ENCODE results near the gene CD226.
"Not testable (repeated sequence)": the region's sequence is repeated elsewhere in the genome, so short reads cannot be mapped to it uniquely, and the experiment has no call there.

The CD226 gene

DNA sequence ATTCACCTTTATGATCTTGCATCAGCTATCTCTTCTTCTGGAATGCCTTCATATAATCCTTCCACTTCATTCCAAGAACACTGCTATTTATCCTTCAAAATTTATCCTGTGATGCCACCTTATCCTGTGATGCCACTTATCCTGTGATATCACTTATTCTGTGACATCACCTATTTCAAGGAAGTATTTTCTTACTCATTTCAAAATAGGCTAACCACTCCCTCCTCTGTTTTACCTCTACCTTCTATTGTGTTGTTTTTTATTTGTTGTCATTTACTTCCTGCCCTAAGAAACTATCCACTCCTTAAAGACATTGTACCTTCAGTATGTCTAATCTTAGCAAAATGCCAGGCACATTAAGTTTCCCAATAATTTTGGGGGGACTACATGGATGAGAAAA is 38.8 kb downstream of the CD226 start:
- no peak for DNase-seq (ENCODE audit: low spot score)

DNA sequence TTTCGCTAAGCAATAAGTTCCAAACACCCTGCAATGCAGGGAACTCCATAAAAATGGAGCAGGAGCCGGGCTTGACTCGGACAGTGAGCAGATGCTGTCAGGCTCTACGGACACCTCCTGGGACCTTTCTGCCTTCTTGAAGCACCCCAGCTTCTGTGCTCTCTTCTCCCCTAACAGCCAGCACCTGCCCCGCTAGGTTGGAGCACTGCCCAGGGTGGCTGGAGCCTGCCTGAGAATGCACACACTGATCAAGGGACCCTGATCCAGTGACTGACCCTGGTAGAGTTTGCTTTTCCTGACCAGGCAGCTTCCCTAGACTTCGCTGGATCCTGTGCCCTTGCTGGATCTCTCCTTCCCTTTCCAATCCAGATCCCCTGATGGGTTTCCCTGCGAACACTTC is 40.9 kb downstream of the CD226 start:
- no peak for DNase-seq (ENCODE audit: low spot score)

DNA sequence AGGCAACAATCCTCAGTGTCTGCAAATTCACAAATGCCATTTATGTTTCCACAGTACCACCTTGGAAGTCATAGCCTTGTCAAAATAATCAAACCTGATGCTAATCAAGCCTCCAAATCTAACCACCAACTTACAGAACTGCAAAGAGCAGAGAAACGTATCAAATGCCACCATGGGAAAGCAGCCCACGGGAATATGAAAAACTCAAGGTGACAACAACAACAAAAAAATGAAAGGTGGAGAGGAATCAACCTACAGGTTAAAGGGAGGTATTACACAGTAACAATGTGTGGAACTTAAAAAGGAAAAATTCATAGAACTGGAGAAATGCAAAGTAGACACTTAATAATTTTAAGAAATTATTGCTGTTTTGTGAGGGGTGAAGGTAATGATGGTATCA is 46.7 kb downstream of the CD226 start:
- no peak for DNase-seq (ENCODE audit: low spot score)

DNA sequence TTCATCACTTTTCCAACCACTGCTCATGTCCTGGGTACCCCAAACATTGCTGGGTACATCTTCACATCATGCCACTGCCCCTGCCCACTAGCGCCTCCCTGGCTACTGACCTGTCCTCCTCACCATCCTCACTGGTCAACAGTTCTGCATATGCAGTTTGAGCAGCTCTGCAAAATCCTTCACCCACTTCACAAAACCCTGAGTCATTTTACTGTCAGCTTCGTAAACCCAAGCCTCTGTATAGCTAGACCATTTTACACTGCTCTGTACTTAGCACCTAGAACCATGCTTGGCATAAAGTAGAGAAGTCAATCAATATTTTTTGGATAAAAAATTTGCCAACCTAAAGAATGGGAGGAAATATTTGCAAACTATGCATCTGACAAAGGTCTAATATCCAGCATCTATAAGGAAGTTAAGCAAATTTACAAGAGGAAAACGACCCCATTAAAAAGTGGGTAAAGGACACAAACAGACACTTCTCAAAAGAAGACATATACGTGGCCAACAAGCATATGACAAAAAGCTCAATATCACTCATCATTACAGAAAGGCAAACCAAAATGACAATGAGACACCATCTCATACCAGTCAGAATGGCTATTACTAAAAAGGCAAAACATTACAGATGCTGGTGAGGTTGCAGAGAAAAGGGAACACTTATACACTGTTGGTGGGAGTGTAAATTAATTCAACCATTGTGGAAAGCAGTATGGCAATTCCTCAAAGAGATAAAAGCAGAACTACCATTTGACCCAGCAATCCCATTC is 48.3 kb downstream of the CD226 start:
- not testable (repeated sequence) for DNase-seq (ENCODE audit: low spot score)

DNA sequence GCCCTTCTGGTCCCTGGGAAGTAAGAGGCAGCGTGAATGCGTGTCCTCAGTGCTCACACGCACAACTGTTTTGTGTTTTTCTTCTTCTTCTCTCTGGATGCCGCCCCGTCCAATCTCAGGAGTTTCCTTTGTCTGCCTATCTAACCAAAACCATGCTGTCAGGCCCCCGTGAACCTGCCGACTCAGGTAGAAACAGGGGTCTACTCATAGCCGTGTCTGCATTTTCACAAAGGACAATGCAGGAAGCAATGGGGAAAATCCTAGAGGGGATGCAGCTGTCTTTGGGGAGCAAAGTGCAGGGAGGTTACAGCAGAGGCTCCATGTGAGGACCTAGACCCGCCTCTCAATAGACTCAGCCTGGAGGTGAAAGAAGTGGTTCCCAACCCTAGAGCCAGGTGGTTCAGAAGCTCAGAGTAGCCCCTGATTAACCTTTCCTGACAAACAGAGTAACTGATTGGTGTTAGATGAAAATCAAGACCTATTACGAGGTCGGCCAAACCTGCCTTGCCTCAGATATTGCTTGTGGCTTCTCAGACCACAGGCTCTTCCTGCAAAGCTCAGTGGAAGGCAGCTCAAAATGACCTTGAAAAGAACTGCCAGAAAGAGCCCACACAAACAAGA is 49.3 kb downstream of the CD226 start:
- DNase-seq (ENCODE audit: low spot score) = no peak

DNA sequence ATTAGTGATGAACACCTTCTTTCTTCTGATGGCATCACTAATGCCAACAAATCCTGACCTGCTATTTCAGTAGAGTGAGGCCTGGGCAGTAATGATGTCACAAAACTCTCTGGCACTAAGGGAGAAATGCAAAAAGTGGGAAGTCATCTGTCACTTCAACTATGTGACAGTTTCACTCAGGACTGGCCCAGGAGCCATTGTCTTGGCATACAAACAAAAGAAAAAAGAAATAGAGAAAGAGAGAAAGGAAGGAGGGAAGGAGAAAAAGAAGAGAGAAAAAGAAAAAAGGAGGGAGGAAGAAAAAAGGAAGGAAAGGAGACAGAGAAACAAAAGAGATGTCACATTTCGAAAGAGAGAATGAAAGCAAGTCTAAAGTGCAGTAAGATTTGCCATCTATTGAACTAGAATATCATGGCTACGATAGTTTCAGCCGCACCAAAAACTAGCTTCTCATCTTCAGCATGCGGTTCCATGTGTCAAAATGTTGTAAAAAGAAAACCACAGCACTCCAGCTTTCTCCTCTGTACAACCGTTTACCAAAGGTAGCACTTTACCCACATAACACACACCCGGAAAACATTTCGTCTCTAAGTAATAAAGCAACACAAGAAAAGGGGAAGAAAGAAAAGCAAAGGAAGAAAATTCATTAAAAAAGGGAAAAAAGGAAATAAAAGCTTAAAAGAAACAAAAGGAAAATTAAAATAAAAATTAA is 50.1 kb downstream of the CD226 start:
- no peak for DNase-seq (ENCODE audit: low spot score)

DNA sequence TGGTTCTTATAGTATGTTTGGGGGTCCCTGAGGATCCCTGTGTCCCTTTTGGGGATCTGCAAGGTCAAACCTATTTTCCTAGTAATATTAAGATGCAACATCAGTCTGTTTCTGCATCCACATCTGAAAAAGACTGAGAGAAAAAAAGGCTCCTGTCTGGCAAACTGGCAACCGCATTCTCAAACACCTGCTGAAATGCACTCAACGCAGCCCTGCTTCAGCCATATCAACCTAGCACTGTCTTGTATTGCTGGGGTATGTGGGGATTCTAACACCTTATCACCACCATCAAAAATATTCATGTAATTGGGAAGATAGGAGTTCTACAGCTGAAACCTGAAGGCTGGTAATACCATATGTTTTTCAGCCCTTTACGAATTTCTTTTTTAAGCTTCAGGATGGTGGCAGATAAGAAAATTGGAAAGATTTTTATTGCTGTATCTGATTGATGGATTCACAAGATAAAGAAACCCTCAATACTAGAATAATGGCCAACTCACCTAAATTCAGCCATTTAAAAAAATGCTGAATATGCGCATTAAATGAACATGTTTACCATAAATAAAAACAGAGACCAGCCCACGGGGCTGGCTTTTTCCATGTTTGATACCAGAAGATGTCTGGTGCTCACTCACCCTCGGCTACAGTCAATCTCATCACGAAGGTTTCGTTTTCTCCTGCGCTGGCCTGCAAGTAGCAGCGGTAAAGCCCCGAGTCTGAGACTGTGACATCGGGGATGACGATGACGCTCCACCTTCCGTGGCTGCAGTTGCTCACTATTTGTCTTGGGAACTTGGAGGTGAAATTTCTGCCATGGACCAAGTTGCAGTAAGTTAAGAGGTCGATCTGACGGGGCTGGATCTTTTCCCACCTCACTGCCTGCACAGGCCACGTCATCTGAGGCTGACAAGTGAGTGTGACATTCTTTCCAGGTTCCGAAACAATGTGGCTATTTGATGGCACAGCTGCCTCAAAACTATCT is 52.3 kb downstream of the CD226 start:
- no peak for DNase-seq (ENCODE audit: low spot score)

DNA sequence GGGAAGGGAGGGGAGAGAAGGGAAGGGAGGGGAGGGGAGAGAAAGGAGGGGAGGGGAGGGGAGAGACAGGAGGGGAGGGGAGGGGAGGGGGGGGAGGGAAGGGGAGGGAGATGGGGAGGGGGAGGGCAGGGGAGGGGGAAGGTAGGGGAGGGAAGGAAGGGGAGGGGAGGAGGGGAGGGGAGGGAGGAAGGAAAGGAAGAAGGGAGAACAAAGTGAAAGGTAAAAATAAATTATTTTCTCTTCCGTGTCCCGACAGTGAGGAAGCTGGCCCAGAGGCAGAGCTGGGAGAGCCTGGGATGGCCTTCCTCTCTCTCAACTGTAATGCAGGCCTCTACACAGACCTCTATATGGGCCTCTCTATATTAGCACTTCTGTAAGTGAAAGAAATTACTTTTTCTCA is 53.2 kb downstream of the CD226 start:
- DNase-seq (ENCODE audit: low spot score) = no peak

DNA sequence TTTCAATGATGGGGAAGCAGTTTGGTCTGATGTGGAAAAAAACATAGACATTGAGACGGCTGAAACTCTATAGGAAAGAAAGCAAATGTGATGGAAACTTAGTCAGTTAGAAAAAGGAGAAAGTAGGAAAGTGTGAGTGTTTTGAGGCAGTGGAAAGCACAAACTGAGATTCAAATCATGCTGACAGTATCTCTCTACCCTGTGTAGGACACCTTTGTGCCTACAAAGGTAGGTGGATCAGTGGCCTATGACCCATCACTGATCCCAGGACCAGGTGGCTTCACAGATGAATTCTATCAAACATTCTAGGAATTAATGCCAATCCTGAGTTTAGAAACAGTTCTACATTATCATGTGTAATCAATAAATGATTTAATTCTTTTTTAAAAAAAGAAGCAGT is 57.1 kb downstream of the CD226 start:
- no peak for DNase-seq (ENCODE audit: low spot score)

DNA sequence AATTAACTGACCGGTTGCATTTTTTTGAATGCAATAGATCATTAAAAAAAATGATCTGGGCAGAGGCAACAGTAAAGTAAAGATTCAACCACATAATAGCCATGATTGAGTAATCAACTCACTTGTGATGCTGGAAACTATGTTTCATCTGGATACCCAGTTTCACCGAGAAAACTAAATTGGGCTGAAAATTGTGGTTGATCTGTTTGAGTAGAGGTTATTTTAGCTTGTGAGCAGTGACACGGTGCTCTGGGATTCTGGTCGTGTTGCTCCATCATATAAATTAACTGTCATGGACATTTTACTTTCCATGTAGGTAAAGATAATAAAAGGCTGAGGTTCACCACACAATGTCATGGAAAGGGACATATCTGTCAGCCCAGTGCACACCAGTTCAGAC is 58.7 kb downstream of the CD226 start:
- no peak for DNase-seq (ENCODE audit: low spot score)

DNA sequence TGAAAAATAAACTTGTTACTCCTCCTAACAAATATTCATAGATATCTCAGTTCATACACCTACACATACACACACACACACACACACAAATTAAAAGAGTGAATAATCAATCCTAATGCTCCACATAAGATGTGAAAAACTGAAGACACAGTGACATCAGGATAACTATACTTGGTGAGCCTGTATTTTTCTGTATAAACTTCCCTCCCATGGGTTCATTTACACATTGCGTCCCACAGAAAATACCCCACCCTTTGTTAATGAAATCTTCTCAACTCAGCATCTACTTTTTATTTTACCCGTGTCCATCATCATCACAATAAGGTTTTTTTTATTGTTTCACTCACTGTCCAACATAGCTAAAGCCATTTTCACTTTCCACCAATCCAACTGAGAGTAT is 60.4 kb downstream of the CD226 start:
- DNase-seq (ENCODE audit: low spot score) = no peak

DNA sequence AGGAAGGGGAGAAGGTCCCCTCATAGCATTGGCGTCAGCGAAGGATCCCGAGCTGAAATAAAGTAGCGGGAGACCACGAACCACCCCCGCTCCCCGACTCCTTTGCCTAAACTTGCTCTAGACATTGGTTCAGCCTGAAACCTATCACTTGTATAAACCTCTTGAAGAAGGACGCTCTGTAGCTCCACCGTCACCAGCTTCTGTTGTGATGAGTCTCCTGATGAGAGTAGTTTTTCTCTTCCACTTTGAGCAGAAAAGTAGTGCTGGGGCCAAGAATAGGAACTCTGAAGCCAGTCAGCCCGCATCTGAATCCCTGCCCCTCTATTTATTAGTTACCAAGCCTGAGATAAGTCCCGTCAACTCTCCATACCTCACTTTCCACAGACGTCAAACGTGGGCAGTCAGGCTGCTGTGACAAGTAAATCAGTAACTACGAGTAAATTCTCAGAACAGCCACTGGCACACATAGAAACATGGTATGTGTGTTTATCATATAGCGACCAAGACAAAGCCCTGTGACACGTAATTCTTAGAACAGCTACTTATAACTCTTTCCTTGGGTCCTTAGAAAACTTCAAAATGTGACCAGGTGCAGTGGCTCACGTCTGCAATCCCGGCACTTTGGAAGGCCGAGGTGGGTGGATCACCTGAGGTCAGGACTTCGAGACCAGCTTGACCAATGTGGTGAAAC is 61.7 kb downstream of the CD226 start:
- no peak for DNase-seq (ENCODE audit: low spot score)

DNA sequence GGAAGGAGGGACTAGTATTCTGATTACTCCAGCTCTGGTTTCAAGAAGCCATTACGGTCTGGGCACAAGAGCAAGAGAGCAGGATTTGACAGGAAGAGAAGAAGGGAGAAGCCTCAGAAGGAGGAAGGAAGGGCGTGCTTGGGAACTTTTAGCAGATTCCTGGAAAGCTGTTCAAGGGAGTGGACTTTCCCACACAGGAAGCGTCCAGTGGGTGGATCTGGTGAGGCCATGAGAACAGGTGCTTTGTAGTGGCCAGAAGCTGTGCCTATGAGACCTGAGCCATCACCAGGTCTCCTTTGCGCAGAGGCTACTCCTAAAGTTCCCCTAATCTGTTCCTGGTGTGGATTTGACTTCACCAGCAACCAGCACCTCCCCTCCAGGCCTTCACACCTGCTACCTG is 62.3 kb downstream of the CD226 start:
- DNase-seq (ENCODE audit: low spot score) = no peak

DNA sequence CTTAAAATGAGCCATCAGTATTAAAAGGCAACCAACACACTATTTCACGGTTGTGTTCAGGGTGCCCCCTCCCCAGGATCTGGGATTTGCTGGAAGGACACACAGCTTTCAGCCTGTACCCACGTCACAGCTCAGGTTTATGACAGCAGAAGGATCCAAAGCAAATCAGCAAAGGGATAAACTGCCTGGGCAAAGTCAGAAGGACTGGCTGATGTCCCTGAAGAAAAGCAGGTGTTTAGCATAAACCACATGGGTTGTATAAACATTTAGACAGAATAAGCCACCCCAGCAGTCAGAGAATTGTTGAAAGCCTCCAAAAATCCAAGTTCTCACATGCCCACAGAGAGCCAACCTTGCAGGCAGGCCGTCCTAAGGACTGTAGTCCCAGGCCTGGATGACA is 63.9 kb downstream of the CD226 start:
- no peak for DNase-seq (ENCODE audit: low spot score)

DNA sequence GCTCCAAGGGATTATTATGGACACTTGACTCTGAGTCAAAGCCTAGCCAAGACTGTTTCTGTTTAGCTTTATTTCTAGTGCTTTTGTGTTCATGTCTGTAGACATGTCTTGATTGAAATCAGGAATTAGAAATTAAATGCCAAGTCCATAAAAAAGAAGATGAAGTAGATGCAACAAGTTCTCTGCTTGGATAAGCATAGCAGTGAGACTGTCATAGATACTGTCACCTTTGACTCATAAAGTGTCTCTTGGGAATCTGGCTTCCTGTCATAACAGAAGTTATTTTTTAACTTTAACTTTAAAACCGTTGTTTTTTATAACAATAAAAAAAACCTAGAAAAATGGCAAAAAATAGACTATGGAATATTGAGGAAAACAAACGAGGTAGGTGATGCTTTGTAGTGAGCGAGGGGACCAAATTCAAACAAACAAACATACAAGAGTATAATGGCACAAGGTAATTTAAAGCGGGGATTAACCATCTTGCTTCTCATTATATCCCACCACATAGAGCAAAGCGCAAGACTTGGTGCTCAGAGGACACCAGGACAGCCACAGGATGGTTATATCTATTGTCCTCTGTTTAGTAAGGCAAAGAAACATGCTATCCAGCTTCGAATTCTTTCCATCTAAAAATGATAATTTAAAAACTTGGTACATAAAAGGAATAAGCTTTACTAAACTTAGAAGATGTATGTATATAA is 64.6 kb downstream of the CD226 start:
- no peak for DNase-seq (ENCODE audit: low spot score)

DNA sequence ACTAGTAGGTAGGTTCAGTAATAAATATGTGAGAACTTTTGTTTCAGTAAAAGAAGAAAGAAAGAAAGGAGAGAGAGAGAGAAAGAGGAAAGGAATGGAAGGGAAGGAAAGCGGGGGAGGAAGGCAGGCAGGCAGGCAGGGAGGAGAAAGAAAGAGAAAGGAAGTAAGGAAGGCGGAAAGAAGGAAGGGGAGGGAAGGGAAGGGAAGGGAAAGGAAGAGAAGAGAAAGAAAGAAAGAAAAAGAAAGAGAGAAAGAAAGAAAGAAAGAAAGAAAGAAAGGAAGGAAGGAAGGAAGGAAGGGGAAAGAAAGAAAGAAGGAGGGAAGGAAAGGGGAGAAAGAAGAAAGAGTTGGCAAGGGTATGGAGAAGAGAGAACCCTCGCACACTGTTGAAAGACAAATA is 67.6 kb downstream of the CD226 start:
- DNase-seq (ENCODE audit: low spot score) = no peak

DNA sequence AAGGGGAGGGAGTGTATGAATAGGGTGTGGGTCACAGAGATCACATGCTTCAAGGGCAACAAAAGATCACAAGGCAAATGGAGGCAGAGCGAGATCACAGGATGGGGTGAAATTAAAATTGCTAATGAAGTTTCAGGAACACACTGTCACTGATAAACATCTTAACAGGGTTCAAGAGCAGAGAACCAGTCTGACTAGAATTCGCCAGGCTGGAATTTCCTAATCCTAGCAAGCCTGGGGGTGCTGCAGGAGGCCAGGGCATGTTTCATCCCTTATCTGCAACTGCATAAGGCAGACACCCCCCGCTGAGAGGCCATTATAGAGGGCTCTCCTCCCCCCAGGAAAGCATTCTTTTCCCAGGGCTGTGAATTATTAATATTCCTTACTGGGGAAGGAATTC is 68.6 kb downstream of the CD226 start:
- DNase-seq (ENCODE audit: low spot score) = not testable (repeated sequence)

DNA sequence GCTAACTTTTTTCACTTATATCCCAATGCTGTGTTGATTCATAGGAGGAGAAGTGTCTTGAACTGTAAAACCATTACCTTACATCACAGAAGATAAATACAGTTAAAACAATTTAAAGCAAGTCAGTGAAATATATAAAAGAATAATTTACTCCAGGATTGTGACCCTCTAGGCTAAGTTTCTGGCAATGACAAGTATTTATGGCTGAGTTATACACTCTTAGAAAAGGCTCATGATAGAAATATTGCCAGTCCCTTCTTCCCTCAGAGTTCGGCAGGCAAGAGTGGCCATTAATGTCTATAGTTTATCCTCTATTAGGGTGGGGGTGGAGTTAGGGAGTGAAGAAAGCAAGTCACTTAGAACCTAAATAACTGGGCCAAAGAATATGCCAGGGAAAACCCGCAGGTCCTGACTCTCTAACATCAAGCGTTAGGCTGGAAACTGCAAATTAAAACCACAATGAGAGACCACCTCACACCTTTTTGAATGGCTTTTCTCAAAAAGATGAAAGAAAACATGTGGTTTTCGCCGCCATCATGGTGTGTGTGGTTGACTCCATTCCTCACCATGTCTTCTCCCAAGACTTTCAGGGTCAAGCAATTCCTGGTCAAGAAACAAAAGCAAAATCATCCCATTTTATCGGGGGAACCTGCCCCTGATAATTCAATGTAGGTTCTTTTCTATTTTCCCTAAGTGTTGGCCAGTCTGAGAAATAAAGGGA is 69.3 kb downstream of the CD226 start:
- DNase-seq (ENCODE audit: low spot score) = no peak

DNA sequence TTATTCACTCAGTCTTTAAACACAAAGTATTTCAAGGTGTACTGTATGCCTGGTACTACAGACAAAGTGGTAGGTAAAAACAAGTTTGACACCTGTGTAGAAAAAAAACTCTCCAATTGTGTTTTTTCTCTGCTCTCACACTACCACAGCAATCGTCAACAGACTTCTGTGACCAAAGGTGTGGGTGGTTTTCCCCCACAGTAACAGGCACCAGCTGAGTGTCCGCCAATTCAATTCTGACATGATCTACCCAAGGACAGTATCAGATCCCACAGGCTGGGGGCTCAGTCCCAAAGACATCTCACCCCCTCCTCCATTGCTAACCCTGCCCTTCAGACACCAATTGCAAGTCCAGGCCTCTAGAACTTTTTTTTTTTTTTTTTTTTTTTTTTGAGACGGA is 71.2 kb downstream of the CD226 start:
- no peak for DNase-seq (ENCODE audit: low spot score)

DNA sequence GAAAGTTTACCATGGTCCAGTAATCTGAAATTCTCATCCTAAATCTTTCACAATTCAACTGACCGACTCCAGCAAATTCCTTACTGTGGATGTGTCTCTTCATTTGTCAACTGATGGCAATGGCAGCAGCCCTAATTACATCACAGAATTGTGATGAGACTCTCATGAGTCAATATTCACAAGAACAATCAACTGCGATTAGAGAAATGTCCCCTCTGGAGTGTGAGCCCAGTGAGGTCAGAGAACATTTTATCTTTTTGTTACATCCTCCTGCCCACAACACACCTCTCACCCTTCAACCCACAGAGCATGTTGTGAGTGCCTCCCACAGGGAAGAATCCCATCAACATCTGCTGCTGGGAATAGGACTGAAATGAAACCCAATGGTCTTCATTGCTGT is 73.6 kb downstream of the CD226 start:
- DNase-seq (ENCODE audit: low spot score) = no peak

Data from cerebellar cortex (tissue), 1 donor.